ENCODE measurements around the gene KCNQ2. TPM values are rescaled to one million over a fixed set of nuclear protein-coding genes. Genes with fewer than 3 reads are reported as not detected.

KCNQ2 gene
- total and polyA plus RNA-seq, 12 donors: 0.03 to 3.8 (median 1.4) TPM; not detected in 7

GRCh38 chr20:63520504-63520933 lies 48.1 kb upstream of the KCNQ2 start, which contains the start of gene PPDPF:
PPDPF (plus strand) TSS chr20:63520765; CDS start chr20:63521309, 544 bp downstream.
- H3K36me3 ChIP-seq: peaks cover 0 to 23% (median 4%) of the 10 kb centered on the region in 9 donors
- H3K9me3 ChIP-seq: peaks cover 0 to 7% (median 0%) of the 10 kb centered on the region in 11 donors
- H3K4me1 ChIP-seq: peaks cover 14 to 39% (median 22%) of the 10 kb centered on the region in 9 donors
- H3K4me3 ChIP-seq: peak within 1 kb of the TSS; percentile 55 to 99 (median 74)
- TF ChIP-seq CTCF (IDR thresholded peaks at IDR 0.05): no peak
- DNase-seq (peak; percentile 79 to 89), ATAC-seq (peak; percentile 86 to 92 (median 91))
- 0% methylated on average over 48 to 62 of the region's 64 CpGs for WGBS, 2 donors
- intact Hi-C loops (cut with DNase I): loop anchor here in 6 of 10 donors (1.0 to 10.0 kb wide), 4 partner anchors 23 to 76 kb away; no protein-coding TSS in a partner anchor
- peaks cover 0 to 3% (median 0%) of the 10 kb centered on the region in 7 donors for H3K27me3 ChIP-seq
- peak within 1 kb of the TSS; percentile 90 to 100 (median 96) for H3K27ac ChIP-seq

GRCh38 chr20:63519668-63520503 lies 47.4 kb upstream of the KCNQ2 start:
- TF ChIP-seq CTCF (IDR thresholded peaks at IDR 0.05): peak in 8 of 9 donors; percentile 18 to 68 (median 44)
- WGBS, 2 donors: 1% methylated on average over 72 of the region's 72 CpGs

GRCh38 chr20:63518946-63519667 lies 46.7 kb upstream of the KCNQ2 start:
- Histone ChIP-seq H3K36me3 (peaks cover 0 to 23% (median 4%) of the 10 kb centered on the region in 9 donors), H3K4me1 (peaks cover 14 to 39% (median 22%) of the 10 kb centered on the region in 9 donors), H3K27ac (peak overlapping the region in 8 of 10 donors; percentile 90 to 97 (median 96)), H3K4me3 (peak overlapping the region in 9 of 10 donors; percentile 55 to 99 (median 75)), H3K27me3 (peaks cover 0 to 3% (median 0%) of the 10 kb centered on the region in 7 donors), H3K9me3 (peaks cover 0 to 7% (median 0%) of the 10 kb centered on the region in 11 donors)
- ATAC-seq (peak in 1 of 8 donors; percentile 9), DNase-seq (peak in 1 of 2 donors; percentile 25)
- intact Hi-C loops (cut with DNase I): loop anchor here in 2 of 10 donors (2.0 to 5.0 kb wide), 2 partner anchors 76 to 77 kb away; no protein-coding TSS in a partner anchor
- 81 to 83% methylated on average over 32 of the region's 32 CpGs for WGBS, 2 donors
- TF ChIP-seq CTCF (IDR thresholded peaks at IDR 0.05): no peak

More at GRCh38 chr20:63519668-63520503, 47.4 kb upstream of the KCNQ2 start:
- H3K27ac ChIP-seq: peak overlapping the region; percentile 90 to 100 (median 96)
- ATAC-seq: peak; percentile 56 to 77 (median 66)
- H3K36me3 ChIP-seq: peaks cover 0 to 23% (median 4%) of the 10 kb centered on the region in 9 donors
- peaks cover 0 to 3% (median 0%) of the 10 kb centered on the region in 7 donors for H3K27me3 ChIP-seq
- H3K9me3 ChIP-seq: peaks cover 0 to 7% (median 0%) of the 10 kb centered on the region in 11 donors
- peak; percentile 71 to 79 for DNase-seq
- H3K4me3 ChIP-seq: peak overlapping the region; percentile 55 to 99 (median 74)
- intact Hi-C loops (cut with DNase I): loop anchor here in 7 of 10 donors (1.0 to 10.0 kb wide), 6 partner anchors 23 to 78 kb away; no protein-coding TSS in a partner anchor
- H3K4me1 ChIP-seq: peaks cover 14 to 39% (median 22%) of the 10 kb centered on the region in 9 donors

Data from heart right ventricle (tissue), 16 donors.